Testis (tissue), 2 donors: ENCODE results near the gene GID8.

Experiments used
- POLR2A ChIP-seq: fragments of 450-650 bp; IDR thresholded peaks from one replicate; pipeline ENCODE4 v1.6.1; 2017; ENCODE audit warnings: antibody characterized with exemption, mild to moderate bottlenecking, moderate library complexity
- TF ChIP-seq, protein P1 (sequence below), 3 experiments: fragments of 450-650 bp in 2 of 3; fragments of 200-600 bp in 1 of 3; sonication (generic) in 1 of 3; IDR thresholded peaks; one replicate each; pipeline ENCODE4 v1.5.1; 2016 to 2019; ENCODE audit warnings: antibody characterized with exemption in 3 of 3, mild to moderate bottlenecking in 2 of 3, moderate library complexity in 1 of 3

DNA sequence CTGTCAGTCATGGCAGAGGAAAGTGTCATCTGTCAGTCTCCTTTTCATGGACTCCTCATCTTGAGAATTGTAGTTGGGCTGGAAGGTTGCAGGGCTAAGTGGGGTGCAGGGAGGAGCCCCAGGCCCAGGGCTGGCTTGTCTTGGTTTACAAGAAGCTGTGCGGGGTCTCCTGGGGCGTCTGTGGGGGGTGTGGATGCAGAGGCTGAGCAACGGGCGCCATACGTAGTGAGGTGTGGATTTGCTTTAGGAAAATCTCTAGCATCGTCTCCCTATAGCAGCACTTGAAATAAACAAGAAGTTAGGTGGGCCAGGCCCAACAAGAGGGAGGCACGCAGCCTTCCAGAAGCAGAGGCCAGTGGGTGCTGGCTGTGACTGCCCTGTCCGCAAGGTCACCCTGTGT is 12.8 kb downstream of the GID8 start:
- TF ChIP-seq, protein P1, sequence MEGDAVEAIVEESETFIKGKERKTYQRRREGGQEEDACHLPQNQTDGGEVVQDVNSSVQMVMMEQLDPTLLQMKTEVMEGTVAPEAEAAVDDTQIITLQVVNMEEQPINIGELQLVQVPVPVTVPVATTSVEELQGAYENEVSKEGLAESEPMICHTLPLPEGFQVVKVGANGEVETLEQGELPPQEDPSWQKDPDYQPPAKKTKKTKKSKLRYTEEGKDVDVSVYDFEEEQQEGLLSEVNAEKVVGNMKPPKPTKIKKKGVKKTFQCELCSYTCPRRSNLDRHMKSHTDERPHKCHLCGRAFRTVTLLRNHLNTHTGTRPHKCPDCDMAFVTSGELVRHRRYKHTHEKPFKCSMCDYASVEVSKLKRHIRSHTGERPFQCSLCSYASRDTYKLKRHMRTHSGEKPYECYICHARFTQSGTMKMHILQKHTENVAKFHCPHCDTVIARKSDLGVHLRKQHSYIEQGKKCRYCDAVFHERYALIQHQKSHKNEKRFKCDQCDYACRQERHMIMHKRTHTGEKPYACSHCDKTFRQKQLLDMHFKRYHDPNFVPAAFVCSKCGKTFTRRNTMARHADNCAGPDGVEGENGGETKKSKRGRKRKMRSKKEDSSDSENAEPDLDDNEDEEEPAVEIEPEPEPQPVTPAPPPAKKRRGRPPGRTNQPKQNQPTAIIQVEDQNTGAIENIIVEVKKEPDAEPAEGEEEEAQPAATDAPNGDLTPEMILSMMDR (IDR thresholded peaks at IDR 0.05), result no peak
- TF ChIP-seq POLR2A, result no peak
